Type B pancreatic cell (in vitro differentiated cells): ENCODE data around the gene ZNF423. TPM values are rescaled to one million over a fixed set of nuclear protein-coding genes. Genes with fewer than 3 reads are reported as not detected.

Source experiments
- DNase-seq: peaks from one replicate; pipeline ENCODE4 v3.0.0; 2021; ENCODE audit warnings: mixed read lengths; ENCODE audit not compliant: unreplicated experiment; ENCODE audit errors: extremely low spot score
- H3K27ac Mint-ChIP-seq: 2 replicates; pipeline ENCODE4 v1.8.0; 2021; ENCODE audit warnings: mild to moderate bottlenecking, mixed read lengths
- H3K27me3 Mint-ChIP-seq: 2 replicates; pipeline ENCODE4 v1.8.0; 2021; ENCODE audit warnings: mixed read lengths
- H3K36me3 Mint-ChIP-seq: 2 replicates; pipeline ENCODE4 v1.8.0; 2021; ENCODE audit warnings: mixed read lengths
- H3K4me1 Mint-ChIP-seq: one replicate; pipeline ENCODE4 v1.8.0; 2021; ENCODE audit warnings: mixed read lengths; ENCODE audit not compliant: unreplicated experiment
- H3K4me3 Mint-ChIP-seq: 2 replicates; pipeline ENCODE4 v1.8.0; 2021; ENCODE audit warnings: mild to moderate bottlenecking, mixed read lengths
- H3K9me3 Mint-ChIP-seq: 2 replicates; pipeline ENCODE4 v1.8.0; 2021; ENCODE audit warnings: mixed read lengths
- CTCF ChIP-seq: fragments of 200-600 bp; sonication (generic); conservative IDR thresholded peaks from 2 replicates; pipeline ENCODE4 v1.5.0; 2021; ENCODE audit warnings: antibody characterized with exemption, mild to moderate bottlenecking
- total RNA-seq: library from RNA; stranded (reverse); gene quantifications from 2 replicates; pipeline ENCODE4 v1.2.1, GENCODE V29; 2021; ENCODE audit warnings: low replicate concordance

The ZNF423 gene
- total RNA-seq, 1 donor from 2014 or later: 72.6 TPM

- H3K4me3 Mint-ChIP-seq: no peak overlapping the region
- H3K27ac Mint-ChIP-seq: no peak overlapping the region
- peak; percentile 40 for DNase-seq
- H3K4me1 Mint-ChIP-seq: peaks cover 5% of the 10 kb centered on the region
- peaks cover 15% of the 10 kb centered on the region for H3K27me3 Mint-ChIP-seq
- H3K36me3 Mint-ChIP-seq: no peaks in the 10 kb centered on the region
- H3K9me3 Mint-ChIP-seq: no peaks in the 10 kb centered on the region
- TF ChIP-seq CTCF: no peak
Observed at GRCh38 chr16:49456763-49457162, 399.1 kb downstream of the ZNF423 start.

GRCh38 chr16:49455991-49456745 is 399.7 kb downstream of the ZNF423 start:
- Mint-ChIP-seq H3K4me1 (peaks cover 5% of the 10 kb centered on the region), H3K27me3 (peaks cover 21% of the 10 kb centered on the region), H3K9me3 (no peaks in the 10 kb centered on the region), H3K4me3 (no peak overlapping the region), H3K36me3 (no peaks in the 10 kb centered on the region), H3K27ac (no peak overlapping the region)
- DNase-seq: peak; percentile 61
- TF ChIP-seq CTCF: no peak

GRCh38 chr16:49455181-49455990 is 400.5 kb downstream of the ZNF423 start:
- H3K9me3 Mint-ChIP-seq: no peaks in the 10 kb centered on the region
- H3K36me3 Mint-ChIP-seq: no peaks in the 10 kb centered on the region
- H3K27me3 Mint-ChIP-seq: peaks cover 22% of the 10 kb centered on the region
- H3K4me3 Mint-ChIP-seq: no peak overlapping the region
- DNase-seq: no peak
- no peak for TF ChIP-seq CTCF
- H3K27ac Mint-ChIP-seq: no peak overlapping the region
- peaks cover 5% of the 10 kb centered on the region for H3K4me1 Mint-ChIP-seq

- no peak for TF ChIP-seq CTCF
- Mint-ChIP-seq H3K27me3 (peaks cover 22% of the 10 kb centered on the region), H3K36me3 (no peaks in the 10 kb centered on the region), H3K9me3 (no peaks in the 10 kb centered on the region), H3K27ac (no peak overlapping the region), H3K4me3 (no peak overlapping the region), H3K4me1 (peaks cover 5% of the 10 kb centered on the region)
- no peak for DNase-seq
Observed at GRCh38 chr16:49454426-49455180, 401.3 kb downstream of the ZNF423 start.

GRCh38 chr16:49453983-49454382 is 401.9 kb downstream of the ZNF423 start:
- Mint-ChIP-seq H3K27ac (no peak overlapping the region), H3K9me3 (no peaks in the 10 kb centered on the region), H3K4me3 (no peak overlapping the region)

More at GRCh38 chr16:49453983-49454382, 401.9 kb downstream of the ZNF423 start:
- H3K27me3 Mint-ChIP-seq: peaks cover 22% of the 10 kb centered on the region
- DNase-seq: no peak
- no peak for TF ChIP-seq CTCF
- no peaks in the 10 kb centered on the region for H3K36me3 Mint-ChIP-seq
- H3K4me1 Mint-ChIP-seq: peaks cover 5% of the 10 kb centered on the region
